Ovary (tissue), 9 donors: ENCODE data around the gene ZNF45. TPM values are rescaled to one million over a fixed set of nuclear protein-coding genes. Genes with fewer than 3 reads are reported as not detected.

ENCODE experiments used
- DNase-seq, 5 donors: peaks; one replicate each; pipeline ENCODE4 v3.0.0-alpha.2; 2019 to 2020
- H3K27ac ChIP-seq, 2 donors: fragments of 200-600 bp; one replicate each; pipeline versions ENCODE4 v1.5.1 to v1.8.0; 2019 to 2022
- H3K27me3 ChIP-seq: fragments of 200-600 bp; one replicate; pipeline ENCODE4 v1.8.0; 2022
- H3K36me3 ChIP-seq: fragments of 200-600 bp; sonication (generic); one replicate; pipeline ENCODE4 v1.5.1; 2019
- H3K4me1 ChIP-seq: one replicate; pipeline ENCODE4 v1.8.1; 2013; ENCODE audit warnings: mild to moderate bottlenecking, moderate library complexity; ENCODE audit not compliant: insufficient read depth
- H3K4me3 ChIP-seq: fragments of 200-600 bp; sonication (generic); one replicate; pipeline ENCODE4 v1.5.1; 2017
- H3K9me3 ChIP-seq, 2 donors: fragments of 200-600 bp in 1 of 2; sonication (generic) in 1 of 2; one replicate each; pipeline versions ENCODE4 v1.5.1 to v1.8.1; 2013 to 2019; ENCODE audit warnings: mild to moderate bottlenecking in 1 of 2, moderate library complexity in 1 of 2
- EP300 ChIP-seq: sonication (generic); formaldehyde crosslinking; IDR thresholded peaks from one replicate; pipeline ENCODE4 v1.6.1; 2017; ENCODE audit warnings: antibody characterized with exemption
- POLR2A ChIP-seq: fragments of 450-650 bp; IDR thresholded peaks from one replicate; pipeline ENCODE4 v1.6.1; 2017; ENCODE audit warnings: antibody characterized with exemption, mild to moderate bottlenecking, moderate library complexity
- WGBS, 3 donors: extraction: QIAGEN DNeasy Blood & Tissue Kit in 1 of 3; methylation state at CpG; one replicate each; pipeline versions ENCODE4 v1.1.5 to v1.1.7; 2013 to 2017; 5-methylcytosine and 5-hydroxymethylcytosine counted together
- intact Hi-C, 4 donors: fragments of 100-400 bp; cut with DNase I; formaldehyde crosslinking; loops; one replicate each; pipeline versions ENCODE4 v1.11.0 to v1.15.1; 2022 to 2023
- polyA plus RNA-seq, 2 donors: library from polyadenylated mRNA; stranded (reverse); fragments of 200-250 nt in 1 of 2; fragments of 350-450 nt in 1 of 2; fragmentation: Illumina TruSeq in 1 of 2; extraction: RNeasy Lipid Tissue Mini Kit (QIAGEN cat#74804) in 1 of 2; gene quantifications; one replicate each; pipeline ENCODE4 v1.2.3, GENCODE V29; 2013 to 2014
- total RNA-seq, 7 donors: library from RNA; depleted of rRNA in 2 of 7; stranded (reverse); fragments of >200 nt in 2 of 7; fragmentation: NEBNext Ultra II Directional in 3 of 7; extraction: Animal tissue kit (Norgen Biotek cat#: 25700) in 3 of 7; gene quantifications; one replicate each; pipeline versions ENCODE4 v1.1.0 to v1.2.4, GENCODE V29; 2016 to 2023
- TF ChIP-seq, protein P1 (sequence below), 3 donors: fragments of 450-650 bp in 2 of 3; fragments of 200-600 bp in 1 of 3; IDR thresholded peaks; one replicate each; pipeline versions ENCODE4 v1.5.1 to v1.8.0; 2016 to 2022; ENCODE audit warnings: antibody characterized with exemption in 3 of 3, mild to moderate bottlenecking in 1 of 3
- donor health status: DM: no; HTN: no; CAD: no; lungs with moderate emphysema.
- donor health status: DM: no; HTN: no; CAD: no.
- donor health status: Bipolar disorder and iron deficiency.
- donor health status: DM: yes; HTN: yes; CAD: no.
- donor health status: DM: no; HTN: no; CAD: no.
- donor health status: DM: yes; HTN: yes; CAD: no.

ZNF45 gene
- total and polyA plus RNA-seq, 9 donors, result 7.0 to 18.8 (median 13.5) TPM

DNA sequence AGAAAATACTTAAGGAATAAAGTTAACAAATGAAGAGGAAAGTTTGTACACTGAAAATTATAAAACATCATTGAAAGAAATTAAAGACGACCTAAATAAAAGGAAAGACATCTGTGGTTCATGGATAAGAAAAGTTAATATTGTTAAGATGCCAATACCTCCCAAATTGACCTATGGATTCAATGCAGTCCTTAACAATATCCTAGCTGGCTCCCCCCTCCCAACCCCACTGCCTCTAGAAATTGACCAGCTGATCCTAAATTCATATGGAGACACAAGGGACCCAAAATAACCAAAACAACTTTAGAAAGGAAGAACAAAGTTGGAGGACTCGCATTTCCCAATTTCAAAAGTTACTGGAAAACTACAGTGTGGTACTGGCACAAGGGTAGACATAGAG is 28.3 kb downstream of the ZNF45 start:
- intact Hi-C loops, result no loop called here
- Histone ChIP-seq H3K4me3 (no peak overlapping the region), H3K27ac (no peak overlapping the region), H3K27me3 (no peaks in the 10 kb centered on the region), H3K4me1 (no peaks in the 10 kb centered on the region), H3K36me3 (no peaks in the 10 kb centered on the region), H3K9me3 (peaks cover 5 to 14% of the 10 kb centered on the region in 2 donors)
- TF ChIP-seq POLR2A (no peak), EP300 (no peak)
- TF ChIP-seq, protein P1, sequence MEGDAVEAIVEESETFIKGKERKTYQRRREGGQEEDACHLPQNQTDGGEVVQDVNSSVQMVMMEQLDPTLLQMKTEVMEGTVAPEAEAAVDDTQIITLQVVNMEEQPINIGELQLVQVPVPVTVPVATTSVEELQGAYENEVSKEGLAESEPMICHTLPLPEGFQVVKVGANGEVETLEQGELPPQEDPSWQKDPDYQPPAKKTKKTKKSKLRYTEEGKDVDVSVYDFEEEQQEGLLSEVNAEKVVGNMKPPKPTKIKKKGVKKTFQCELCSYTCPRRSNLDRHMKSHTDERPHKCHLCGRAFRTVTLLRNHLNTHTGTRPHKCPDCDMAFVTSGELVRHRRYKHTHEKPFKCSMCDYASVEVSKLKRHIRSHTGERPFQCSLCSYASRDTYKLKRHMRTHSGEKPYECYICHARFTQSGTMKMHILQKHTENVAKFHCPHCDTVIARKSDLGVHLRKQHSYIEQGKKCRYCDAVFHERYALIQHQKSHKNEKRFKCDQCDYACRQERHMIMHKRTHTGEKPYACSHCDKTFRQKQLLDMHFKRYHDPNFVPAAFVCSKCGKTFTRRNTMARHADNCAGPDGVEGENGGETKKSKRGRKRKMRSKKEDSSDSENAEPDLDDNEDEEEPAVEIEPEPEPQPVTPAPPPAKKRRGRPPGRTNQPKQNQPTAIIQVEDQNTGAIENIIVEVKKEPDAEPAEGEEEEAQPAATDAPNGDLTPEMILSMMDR (IDR thresholded peaks at IDR 0.05), result no peak
- 90 to 97% (median 93%) methylated on average over 2 of the region's 2 CpGs for WGBS, 3 donors
- DNase-seq, result no peak

DNA sequence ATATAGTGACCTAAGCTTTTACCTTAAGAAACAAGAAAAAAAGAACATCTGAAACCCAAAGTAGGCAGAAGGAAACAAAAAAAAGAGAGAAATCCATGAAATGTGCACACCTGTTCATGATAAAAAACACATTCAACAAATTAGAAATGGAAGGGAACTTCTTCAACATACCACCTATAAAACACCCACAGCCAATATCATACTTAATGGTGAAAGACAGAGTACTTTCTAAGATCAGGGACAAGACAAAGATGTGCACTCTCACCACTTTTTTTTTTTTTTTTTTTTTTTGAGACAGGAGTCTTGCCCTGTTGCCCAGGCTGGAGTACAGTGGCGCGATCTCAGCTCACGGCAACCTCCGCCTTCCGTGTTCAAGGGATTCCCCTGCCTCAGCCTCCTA is 29.2 kb downstream of the ZNF45 start:
- H3K4me1 ChIP-seq, result no peaks in the 10 kb centered on the region
- H3K4me3 ChIP-seq, result no peak overlapping the region
- intact Hi-C loops, result no loop called here
- H3K9me3 ChIP-seq, result peaks cover 5 to 14% of the 10 kb centered on the region in 2 donors
- H3K36me3 ChIP-seq, result no peaks in the 10 kb centered on the region
- no peak overlapping the region for H3K27ac ChIP-seq
- 97 to 100% (median 99%) methylated on average over 5 of the region's 5 CpGs for WGBS, 3 donors
- no peaks in the 10 kb centered on the region for H3K27me3 ChIP-seq
- DNase-seq, result no peak
- no peak for TF ChIP-seq EP300
- TF ChIP-seq, protein P1 (IDR thresholded peaks at IDR 0.05), result no peak
- no peak for TF ChIP-seq POLR2A

DNA sequence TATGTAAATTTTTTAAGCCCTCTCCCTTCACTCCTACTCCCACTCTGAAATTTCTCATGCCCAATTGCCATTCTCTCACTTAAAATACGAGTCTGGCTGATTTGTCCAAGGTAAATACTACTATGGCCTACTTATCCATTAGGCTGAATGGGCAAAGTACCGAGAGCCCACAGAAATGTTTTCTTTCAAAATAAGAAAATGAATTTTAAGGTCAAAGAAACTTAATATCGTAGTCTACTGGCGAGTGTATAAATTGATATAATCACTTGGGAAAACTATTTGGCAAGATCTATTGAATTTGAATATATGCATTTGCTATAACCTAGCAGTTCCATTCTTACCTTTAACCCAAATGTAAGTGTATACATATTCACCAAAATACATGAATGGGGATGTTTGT is 32.7 kb downstream of the ZNF45 start:
- WGBS, 3 donors, result 91 to 96% (median 95%) methylated on average over 4 of the region's 4 CpGs
- DNase-seq, result no peak
- Histone ChIP-seq H3K27ac (no peak overlapping the region), H3K4me1 (no peaks in the 10 kb centered on the region), H3K36me3 (no peaks in the 10 kb centered on the region), H3K4me3 (peak overlapping the region; percentile 43), H3K27me3 (no peaks in the 10 kb centered on the region), H3K9me3 (peaks cover 0 to 5% of the 10 kb centered on the region in 2 donors)
- TF ChIP-seq, protein P1 (IDR thresholded peaks at IDR 0.05), result no peak
- TF ChIP-seq EP300, result no peak
- TF ChIP-seq POLR2A, result no peak
- intact Hi-C loops, result no loop called here

DNA sequence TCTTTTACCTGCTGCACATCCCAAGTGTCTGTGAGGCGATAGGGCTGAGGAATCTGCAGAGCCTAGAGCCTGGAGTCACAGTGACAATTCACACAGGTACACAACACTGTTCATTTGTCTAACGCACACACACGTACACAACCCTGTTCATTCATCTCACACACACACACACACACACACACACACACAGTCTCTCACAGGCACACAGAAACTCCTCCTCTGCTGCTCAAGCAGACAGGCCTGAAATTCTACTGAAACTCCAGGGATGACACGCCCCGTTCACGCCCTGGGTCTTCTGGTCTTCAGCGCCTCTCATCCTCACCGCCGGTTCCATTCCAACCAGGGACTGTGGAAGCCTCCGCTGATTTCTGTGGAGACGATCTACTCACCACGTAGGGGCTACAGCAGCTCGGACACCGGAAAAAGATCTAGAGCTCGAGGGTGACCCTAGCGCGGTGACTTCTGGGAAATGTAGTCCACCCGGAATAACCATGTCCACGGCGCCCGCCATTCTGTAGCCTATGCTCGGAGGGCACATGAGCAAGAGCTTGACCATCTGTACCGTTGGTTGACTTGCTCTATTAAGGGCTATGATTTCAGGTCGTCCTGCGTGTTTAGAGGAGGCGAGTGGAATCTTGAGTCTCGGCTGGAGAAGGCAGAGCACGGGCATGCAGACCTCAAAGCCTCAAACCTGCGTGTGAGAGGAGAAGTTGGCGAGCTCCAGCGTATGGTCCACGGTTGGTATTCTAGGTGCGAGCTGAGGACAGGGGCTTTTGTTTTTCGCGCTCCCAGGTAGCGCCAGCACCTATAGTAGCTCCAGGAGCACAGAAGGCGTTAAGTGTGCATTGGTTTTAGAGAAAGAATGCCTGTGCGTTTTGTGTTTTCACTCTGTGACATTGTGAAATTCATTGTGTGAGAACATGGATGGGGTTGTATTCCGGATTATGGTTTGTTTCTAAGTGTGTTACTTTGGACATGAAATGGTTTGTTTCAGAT is 33.4 kb downstream of the ZNF45 start:
- Histone ChIP-seq H3K9me3 (peaks cover 0 to 6% of the 10 kb centered on the region in 2 donors), H3K27me3 (no peaks in the 10 kb centered on the region), H3K4me1 (no peaks in the 10 kb centered on the region), H3K4me3 (peak overlapping the region; percentile 43), H3K36me3 (no peaks in the 10 kb centered on the region), H3K27ac (no peak overlapping the region)
- intact Hi-C loops, result no loop called here
- TF ChIP-seq EP300 (no peak), POLR2A (no peak)
- TF ChIP-seq, protein P1 (IDR thresholded peaks at IDR 0.05), result no peak
- 11 to 16% (median 13%) methylated on average over 39 of the region's 39 CpGs for WGBS, 3 donors
- DNase-seq, result peak; percentile 76 to 86 (median 78)
